Ascending aorta (tissue), 2 donors: ENCODE results near the gene OR1E1. TPM values are rescaled to one million over a fixed set of nuclear protein-coding genes. Genes with fewer than 3 reads are reported as not detected.
"Not testable (repeated sequence)": the region's sequence is repeated elsewhere in the genome, so short reads cannot be mapped to it uniquely, and the experiment has no call there.

Experiments used
- DNase-seq, 2 donors: peaks; one replicate each; pipeline ENCODE4 v3.0.0-alpha.2; 2019; ENCODE audit warnings: low spot score in 2 of 2
- H3K27ac ChIP-seq, 2 donors: fragments of 200-600 bp; sonication (generic); one replicate each; pipeline ENCODE4 v1.5.1; 2016 to 2017; ENCODE audit warnings: mild to moderate bottlenecking in 1 of 2
- H3K27me3 ChIP-seq: fragments of 200-600 bp; sonication (generic); one replicate; pipeline ENCODE4 v1.5.1; 2017
- H3K36me3 ChIP-seq, 2 donors: fragments of 200-600 bp; sonication (generic); one replicate each; pipeline ENCODE4 v1.5.1; 2016
- H3K4me1 ChIP-seq, 2 donors: fragments of 200-600 bp; sonication (generic); one replicate each; pipeline ENCODE4 v1.5.1; 2016 to 2017; ENCODE audit warnings: mild to moderate bottlenecking in 1 of 2
- H3K4me3 ChIP-seq, 2 donors: fragments of 200-600 bp; sonication (generic); one replicate each; pipeline ENCODE4 v1.5.1; 2016 to 2017; ENCODE audit warnings: mild to moderate bottlenecking in 1 of 2
- H3K9me3 ChIP-seq, 2 donors: fragments of 200-600 bp; sonication (generic); one replicate each; pipeline ENCODE4 v1.5.1; 2016
- CTCF ChIP-seq, 3 experiments: fragments of 200-600 bp in 2 of 3; fragments of 450-650 bp in 1 of 3; sonication (generic) in 2 of 3; IDR thresholded peaks; one replicate each; pipeline ENCODE4 v1.5.1; 2016 to 2019; ENCODE audit warnings: antibody characterized with exemption in 3 of 3, mild to moderate bottlenecking in 1 of 3, moderate library complexity in 1 of 3
- intact Hi-C: fragments of 100-400 bp; cut with DNase I; formaldehyde crosslinking; loops from one replicate; pipeline ENCODE4 v1.15.1; 2023
- total RNA-seq: library from RNA; depleted of rRNA; stranded (reverse); fragments of >200 nt; gene quantifications from one replicate; pipeline ENCODE4 v1.1.0, GENCODE V29; 2016

Gene OR1E1
- total RNA-seq, 1 donor from 2014 or later: not detected

DNA sequence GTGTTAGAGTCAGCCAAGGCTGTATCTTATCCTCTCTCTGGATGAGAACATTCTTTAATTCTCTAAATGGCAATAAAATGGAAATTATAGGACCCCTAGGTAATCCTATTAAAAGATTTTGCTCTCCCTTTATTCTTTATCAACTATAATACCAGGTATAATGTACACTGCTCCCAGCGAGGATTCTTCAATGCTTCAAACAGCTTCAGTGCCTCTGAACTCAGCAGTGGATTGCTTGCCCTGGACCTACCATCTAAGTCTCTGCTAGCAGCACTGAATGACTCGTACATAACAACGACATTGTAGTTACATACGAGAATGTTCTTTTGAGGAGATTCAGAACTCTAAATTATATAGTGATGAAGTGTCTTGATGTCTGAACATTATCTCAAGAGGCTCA lies 8.4 kb downstream of the OR1E1 start:
- no peak for DNase-seq
- Histone ChIP-seq H3K4me1 (no peaks in the 10 kb centered on the region), H3K9me3 (no peaks in the 10 kb centered on the region), H3K27ac (no peak overlapping the region), H3K27me3 (no peaks in the 10 kb centered on the region), H3K4me3 (no peak overlapping the region), H3K36me3 (no peaks in the 10 kb centered on the region)
- intact Hi-C loops: no loop called here
- TF ChIP-seq CTCF (IDR thresholded peaks at IDR 0.05): no peak

- no peak within 1 kb of the TSS for H3K27ac ChIP-seq
- intact Hi-C loops: no loop called here
- no peak for DNase-seq
- H3K27me3 ChIP-seq: no peaks in the 10 kb centered on the region
- no peaks in the 10 kb centered on the region for H3K4me1 ChIP-seq
- H3K36me3 ChIP-seq: no peaks in the 10 kb centered on the region
- H3K9me3 ChIP-seq: no peaks in the 10 kb centered on the region
- no peak for TF ChIP-seq CTCF (IDR thresholded peaks at IDR 0.05)
- no peak within 1 kb of the TSS for H3K4me3 ChIP-seq
Observed at GRCh38 chr17:3385869-3386816, 12.1 kb downstream of the OR1E1 start, which contains the start of gene OR3A2. OR3A2 (minus strand) TSS chr17:3386308.

- no peaks in the 10 kb centered on the region for H3K4me1 ChIP-seq
- no peak for DNase-seq
- H3K27me3 ChIP-seq: no peaks in the 10 kb centered on the region
- H3K4me3 ChIP-seq: no peak overlapping the region
- H3K36me3 ChIP-seq: no peaks in the 10 kb centered on the region
- intact Hi-C loops: no loop called here
- TF ChIP-seq CTCF (IDR thresholded peaks at IDR 0.05): no peak
- H3K9me3 ChIP-seq: no peaks in the 10 kb centered on the region
- H3K27ac ChIP-seq: no peak overlapping the region
Observed at GRCh38 chr17:3381957-3382356, 16.3 kb downstream of the OR1E1 start.

GRCh38 chr17:3378321-3378720 lies 19.9 kb downstream of the OR1E1 start:
- intact Hi-C loops: no loop called here
- no peak for DNase-seq
- no peaks in the 10 kb centered on the region for H3K36me3 ChIP-seq
- no peak overlapping the region for H3K4me3 ChIP-seq
- H3K27me3 ChIP-seq: no peaks in the 10 kb centered on the region
- no peaks in the 10 kb centered on the region for H3K4me1 ChIP-seq
- H3K9me3 ChIP-seq: peaks cover 0 to 4% of the 10 kb centered on the region in 2 donors
- H3K27ac ChIP-seq: no peak overlapping the region
- no peak for TF ChIP-seq CTCF (IDR thresholded peaks at IDR 0.05)

GRCh38 chr17:3371167-3371566 lies 27.0 kb downstream of the OR1E1 start:
- H3K4me1 ChIP-seq, H3K4me3 ChIP-seq, DNase-seq, H3K27ac ChIP-seq, intact Hi-C loops, H3K9me3 ChIP-seq, H3K27me3 ChIP-seq, H3K36me3 ChIP-seq: not testable (repeated sequence)

Other genes with a start within 250 kb of the OR1E1 start
- gene OR1A2, start 200.9 kb downstream of the OR1E1 start, total RNA-seq: not detected
- gene OR1A1, start 190.7 kb downstream of the OR1E1 start, total RNA-seq: not detected
- not detected for gene OR3A1, start 100.0 kb downstream of the OR1E1 start, total RNA-seq
- gene OR3A2, start 12.1 kb downstream of the OR1E1 start, total RNA-seq: not detected
- not detected for gene OR3A3, start 13.0 kb upstream of the OR1E1 start, total RNA-seq
- not detected for gene OR1E2, start 35.4 kb upstream of the OR1E1 start, total RNA-seq
- gene SPATA22, start 73.4 kb upstream of the OR1E1 start, total RNA-seq: not detected
- 0.11 TPM for gene ASPA, start 77.6 kb upstream of the OR1E1 start, total RNA-seq
- gene TRPV3, start 159.4 kb upstream of the OR1E1 start, total RNA-seq: 0.11 TPM
- gene TRPV1, start 211.0 kb upstream of the OR1E1 start, total RNA-seq: 15.9 TPM
- gene SHPK, start 237.8 kb upstream of the OR1E1 start, total RNA-seq: 0.32 TPM
- 16.7 TPM for gene CTNS, start 238.3 kb upstream of the OR1E1 start, total RNA-seq